Skeletal muscle cell (primary cell): ENCODE results near the gene CREB3L2.
"Not testable (repeated sequence)": the region's sequence is repeated elsewhere in the genome, so short reads cannot be mapped to it uniquely, and the experiment has no call there.

Experiments
- DNase-seq: peaks from one replicate; pipeline ENCODE4 v3.0.0-alpha.2; 2010; ENCODE audit warnings: low read depth
- H3K4me3 ChIP-seq: 2 replicates; pipeline ENCODE4 v1.5.1; 2011; ENCODE audit warnings: low read depth, mild to moderate bottlenecking, control low read depth, low read length, moderate library complexity

Gene CREB3L2

GRCh38 chr7:137834552-137834951 is 167.3 kb downstream of the CREB3L2 start:
- no peak overlapping the region for H3K4me3 ChIP-seq
- no peak for DNase-seq

GRCh38 chr7:137832990-137833389 is 168.9 kb downstream of the CREB3L2 start:
- not testable (repeated sequence) for H3K4me3 ChIP-seq, DNase-seq

GRCh38 chr7:137832382-137832781 is 169.5 kb downstream of the CREB3L2 start:
- DNase-seq, result no peak
- no peak overlapping the region for H3K4me3 ChIP-seq

GRCh38 chr7:137831555-137831954 is 170.3 kb downstream of the CREB3L2 start:
- DNase-seq, result not testable (repeated sequence)

GRCh38 chr7:137829337-137829992 is 172.4 kb downstream of the CREB3L2 start:
- no peak overlapping the region for H3K4me3 ChIP-seq

More at GRCh38 chr7:137831555-137831954, 170.3 kb downstream of the CREB3L2 start:
- H3K4me3 ChIP-seq, result not testable (repeated sequence)

GRCh38 chr7:137828456-137828855 is 173.4 kb downstream of the CREB3L2 start:
- no peak overlapping the region for H3K4me3 ChIP-seq
- DNase-seq, result no peak

More at GRCh38 chr7:137829337-137829992, 172.4 kb downstream of the CREB3L2 start:
- no peak for DNase-seq

GRCh38 chr7:137825489-137825888 is 176.4 kb downstream of the CREB3L2 start:
- no peak for DNase-seq
- H3K4me3 ChIP-seq, result no peak overlapping the region
